Colonic mucosa (tissue), 4 donors: ENCODE measurements around the gene CCDC63. TPM values are rescaled to one million over a fixed set of nuclear protein-coding genes. Genes with fewer than 3 reads are reported as not detected.

ENCODE experiments used
- DNase-seq: peaks from one replicate; pipeline ENCODE4 v3.0.0-alpha.2; 2020
- H3K27ac ChIP-seq: fragments of 200-600 bp; one replicate; pipeline ENCODE4 v1.8.0; 2021
- H3K27me3 ChIP-seq: fragments of 200-600 bp; one replicate; pipeline ENCODE4 v1.8.0; 2021
- H3K36me3 ChIP-seq: fragments of 200-600 bp; one replicate; pipeline ENCODE4 v1.8.0; 2021
- H3K4me1 ChIP-seq: fragments of 200-600 bp; one replicate; pipeline ENCODE4 v1.8.0; 2021; ENCODE audit warnings: mild to moderate bottlenecking
- H3K4me3 ChIP-seq: fragments of 200-600 bp; one replicate; pipeline ENCODE4 v1.8.0; 2021
- H3K9ac ChIP-seq, 2 donors: one replicate each; pipeline ENCODE4 v1.7.0; 2013; ENCODE audit warnings: control low read depth in 2 of 2, low read depth in 2 of 2, low read length in 2 of 2
- H3K9me3 ChIP-seq: fragments of 200-600 bp; one replicate; pipeline ENCODE4 v1.8.0; 2021
- intact Hi-C: fragments of 100-400 bp; cut with DNase I; formaldehyde crosslinking; loops from one replicate; pipeline ENCODE4 v1.14.1; 2022
- total RNA-seq, 2 donors: library from RNA; stranded (reverse); fragmentation: NEBNext Ultra II Directional in 1 of 2; extraction: Animal tissue kit (Norgen Biotek cat#: 25700) in 1 of 2; gene quantifications; one replicate each; pipeline ENCODE4 v1.2.1, GENCODE V29; 2021
- TF ChIP-seq, protein P1 (sequence below): fragments of 200-600 bp; IDR thresholded peaks from one replicate; pipeline ENCODE4 v1.8.0; 2022; ENCODE audit warnings: antibody characterized with exemption, mild to moderate bottlenecking
- donor health status: healthy.
- donor health status: DM: no; HTN: no; CAD: no.
- donor health status: DM: no; HTN: no; CAD: no.

CCDC63 gene
- total RNA-seq, 2 donors from 2014 or later, result not detected

GRCh38 chr12:110824342-110824741, 22.4 kb upstream of the CCDC63 start:
- no peak overlapping the region for H3K9ac ChIP-seq
- no peak overlapping the region for H3K27ac ChIP-seq
- intact Hi-C loops, result loop anchor here (10.0 kb wide), 1 partner anchor 360 kb away; the partner anchor contains the start of genes FAM216A and GPN3
- no peaks in the 10 kb centered on the region for H3K4me1 ChIP-seq
- H3K27me3 ChIP-seq, result no peaks in the 10 kb centered on the region
- H3K9me3 ChIP-seq, result no peaks in the 10 kb centered on the region
- no peak overlapping the region for H3K4me3 ChIP-seq
- TF ChIP-seq, protein P1, sequence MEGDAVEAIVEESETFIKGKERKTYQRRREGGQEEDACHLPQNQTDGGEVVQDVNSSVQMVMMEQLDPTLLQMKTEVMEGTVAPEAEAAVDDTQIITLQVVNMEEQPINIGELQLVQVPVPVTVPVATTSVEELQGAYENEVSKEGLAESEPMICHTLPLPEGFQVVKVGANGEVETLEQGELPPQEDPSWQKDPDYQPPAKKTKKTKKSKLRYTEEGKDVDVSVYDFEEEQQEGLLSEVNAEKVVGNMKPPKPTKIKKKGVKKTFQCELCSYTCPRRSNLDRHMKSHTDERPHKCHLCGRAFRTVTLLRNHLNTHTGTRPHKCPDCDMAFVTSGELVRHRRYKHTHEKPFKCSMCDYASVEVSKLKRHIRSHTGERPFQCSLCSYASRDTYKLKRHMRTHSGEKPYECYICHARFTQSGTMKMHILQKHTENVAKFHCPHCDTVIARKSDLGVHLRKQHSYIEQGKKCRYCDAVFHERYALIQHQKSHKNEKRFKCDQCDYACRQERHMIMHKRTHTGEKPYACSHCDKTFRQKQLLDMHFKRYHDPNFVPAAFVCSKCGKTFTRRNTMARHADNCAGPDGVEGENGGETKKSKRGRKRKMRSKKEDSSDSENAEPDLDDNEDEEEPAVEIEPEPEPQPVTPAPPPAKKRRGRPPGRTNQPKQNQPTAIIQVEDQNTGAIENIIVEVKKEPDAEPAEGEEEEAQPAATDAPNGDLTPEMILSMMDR, result no peak
- no peaks in the 10 kb centered on the region for H3K36me3 ChIP-seq
- DNase-seq, result no peak

- Histone ChIP-seq H3K27ac (no peak overlapping the region), H3K9me3 (no peaks in the 10 kb centered on the region), H3K9ac (no peak overlapping the region), H3K27me3 (no peaks in the 10 kb centered on the region), H3K4me1 (no peaks in the 10 kb centered on the region), H3K4me3 (no peak overlapping the region), H3K36me3 (no peaks in the 10 kb centered on the region)
- TF ChIP-seq, protein P1, result no peak
- intact Hi-C loops, result loop anchor here (5.0 to 10.0 kb wide), 2 partner anchors 123 to 361 kb away; partner anchors contain the start of genes FAM216A and GPN3
- DNase-seq, result no peak
These were observed 21.3 kb upstream of the CCDC63 start for GRCh38 chr12:110825530-110825929.

DNA sequence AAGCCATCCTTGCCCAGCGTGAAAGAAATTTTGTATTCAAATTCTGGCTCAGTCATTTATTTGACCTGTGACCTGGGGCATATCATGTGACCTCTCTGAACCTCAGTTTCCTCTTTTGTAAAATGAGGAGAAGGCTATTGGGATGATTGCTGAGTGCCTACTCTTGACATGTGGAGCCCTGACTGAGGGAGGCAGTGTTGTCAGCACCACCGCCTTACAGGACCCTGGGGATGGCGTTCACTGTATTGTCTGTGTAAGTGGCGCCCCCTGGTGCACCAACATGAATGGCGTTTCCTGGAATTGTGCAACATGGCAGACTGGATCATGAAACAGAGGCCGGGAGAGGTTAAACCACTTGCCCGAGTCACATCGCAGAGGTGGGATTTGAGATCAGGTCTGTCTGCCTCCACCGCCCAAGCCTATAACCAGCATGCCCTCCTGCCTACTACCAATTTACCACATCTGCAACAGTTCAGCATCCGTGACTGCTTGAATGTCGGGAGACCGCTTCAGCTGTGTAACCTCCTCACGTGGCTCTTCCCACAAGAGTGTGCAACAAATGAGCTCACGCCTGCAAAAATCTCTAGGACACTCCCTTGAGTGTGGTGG, 20.1 kb upstream of the CCDC63 start:
- intact Hi-C loops, result loop anchor here (5.0 to 10.0 kb wide), 2 partner anchors 124 to 362 kb away; partner anchors contain the start of genes FAM216A and GPN3
- DNase-seq, result peak; percentile 92
- H3K9ac ChIP-seq, result no peak overlapping the region
- H3K9me3 ChIP-seq, result no peaks in the 10 kb centered on the region
- H3K36me3 ChIP-seq, result no peaks in the 10 kb centered on the region
- TF ChIP-seq, protein P1, result peak; percentile 81
- H3K27ac ChIP-seq, result no peak overlapping the region
- H3K4me3 ChIP-seq, result no peak overlapping the region
- no peaks in the 10 kb centered on the region for H3K27me3 ChIP-seq
- no peaks in the 10 kb centered on the region for H3K4me1 ChIP-seq

DNA sequence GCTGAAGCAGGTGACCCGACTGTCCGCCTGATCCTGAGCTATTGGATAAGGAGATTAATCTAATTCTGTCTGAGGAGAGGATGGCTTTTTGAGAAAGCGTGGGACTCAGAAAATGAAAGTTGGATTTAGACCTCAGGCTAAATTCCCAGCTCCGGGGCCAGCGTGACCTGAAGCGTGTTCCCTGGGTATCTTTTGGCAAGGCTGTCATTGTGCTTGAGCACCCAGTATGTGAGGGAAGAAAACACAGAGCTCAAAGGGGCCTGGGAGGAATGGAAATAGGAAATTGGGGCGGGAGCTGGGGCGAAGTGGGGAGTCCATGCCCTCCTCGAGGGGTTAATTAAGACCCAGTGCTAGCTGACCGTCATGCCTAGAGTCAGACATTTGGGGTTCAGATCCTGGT, 17.5 kb upstream of the CCDC63 start:
- no peaks in the 10 kb centered on the region for H3K9me3 ChIP-seq
- no peaks in the 10 kb centered on the region for H3K27me3 ChIP-seq
- no peaks in the 10 kb centered on the region for H3K36me3 ChIP-seq
- intact Hi-C loops, result loop anchor here (5.0 to 10.0 kb wide), 2 partner anchors 127 to 365 kb away; partner anchors contain the start of genes FAM216A and GPN3
- no peaks in the 10 kb centered on the region for H3K4me1 ChIP-seq
- TF ChIP-seq, protein P1, result no peak
- H3K4me3 ChIP-seq, result no peak overlapping the region
- DNase-seq, result no peak
- H3K27ac ChIP-seq, result no peak overlapping the region
- H3K9ac ChIP-seq, result no peak overlapping the region

- no peaks in the 10 kb centered on the region for H3K36me3 ChIP-seq
- H3K9me3 ChIP-seq, result no peaks in the 10 kb centered on the region
- no peak overlapping the region for H3K27ac ChIP-seq
- no peak overlapping the region for H3K9ac ChIP-seq
- H3K4me3 ChIP-seq, result no peak overlapping the region
- intact Hi-C loops, result no loop called here
- no peaks in the 10 kb centered on the region for H3K4me1 ChIP-seq
- no peaks in the 10 kb centered on the region for H3K27me3 ChIP-seq
- TF ChIP-seq, protein P1, result no peak
- DNase-seq, result no peak
These were observed 10.5 kb upstream of the CCDC63 start for GRCh38 chr12:110836291-110836690.
